ENCODE measurements around the gene RPUSD3. TPM values are rescaled to one million over a fixed set of nuclear protein-coding genes. Genes with fewer than 3 reads are reported as not detected.

The RPUSD3 gene
- total and polyA plus RNA-seq, 4 donors, result 14.4 to 22.7 (median 18.8) TPM

DNA sequence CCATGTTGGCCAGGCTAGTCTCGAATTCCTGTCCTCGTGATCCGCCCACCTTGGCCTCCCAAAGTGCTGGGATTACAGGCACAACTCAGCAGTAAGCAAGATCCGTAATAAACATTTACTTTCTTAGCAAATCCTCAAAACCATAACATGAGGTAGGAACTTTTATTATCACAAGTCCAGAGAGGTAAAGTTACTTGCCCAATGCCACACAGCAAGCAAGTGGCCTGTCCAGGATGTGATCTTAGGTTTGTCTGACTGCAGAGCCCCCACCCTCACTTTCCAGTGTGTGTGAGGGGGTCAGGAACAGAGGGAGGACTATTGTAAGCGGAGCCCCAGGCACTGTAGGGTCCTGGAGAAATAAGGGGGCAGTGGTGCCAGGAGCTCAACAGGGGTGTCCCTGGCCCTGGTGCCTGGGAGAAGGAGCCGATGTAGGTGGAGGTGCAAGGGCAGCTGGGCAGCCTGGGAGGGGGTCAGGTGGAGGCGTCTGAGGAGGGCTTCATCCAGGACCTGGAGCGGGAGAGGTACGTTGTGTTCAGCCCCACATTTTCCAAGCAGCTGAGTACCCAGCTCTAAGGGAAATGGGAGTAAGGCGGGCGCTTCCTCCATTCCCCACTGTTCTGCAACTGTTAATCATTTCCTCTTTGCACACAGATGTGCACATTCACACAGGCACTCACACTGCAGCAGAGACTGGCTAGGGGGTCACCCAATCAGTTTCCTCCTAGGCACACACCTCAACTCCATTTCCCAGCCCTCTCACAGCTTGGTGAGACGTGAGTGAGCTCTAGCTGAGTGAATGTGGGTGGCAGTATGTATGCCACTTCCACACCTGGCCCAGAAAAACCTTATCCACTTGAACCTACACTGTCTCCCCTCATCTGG lies 5.9 kb downstream of the RPUSD3 start:
- 91% methylated on average over 12 of the region's 12 CpGs for WGBS
- H3K27ac ChIP-seq (ENCODE audit: low read depth in 1 of 2, low read length in 2 of 2), result no peak overlapping the region
- H3K9me3 ChIP-seq (ENCODE audit: control insufficient read depth in 4 of 4, low read length in 3 of 4), result no peaks in the 10 kb centered on the region
- H3K36me3 ChIP-seq (ENCODE audit: control insufficient read depth in 4 of 4, insufficient read depth in 3 of 4, low read depth in 1 of 4, low read length in 3 of 4), result peaks cover 4 to 39% (median 18%) of the 10 kb centered on the region in 4 donors
- H3K27me3 ChIP-seq (ENCODE audit: control insufficient read depth in 4 of 4, insufficient read depth in 4 of 4, low read length in 3 of 4), result no peaks in the 10 kb centered on the region
- no peak overlapping the region for H3K9ac ChIP-seq (ENCODE audit: low read depth in 1 of 2, low read length in 2 of 2)
- no peak overlapping the region for H3K4me3 ChIP-seq (ENCODE audit: low read depth in 1 of 3, low read length in 3 of 3)
- TF ChIP-seq NR2F2 (IDR thresholded peaks at IDR 0.05) (no peak), EGR1 (IDR thresholded peaks at IDR 0.05; ENCODE audit: low read depth in 2 of 2) (no peak), GABPA (IDR thresholded peaks at IDR 0.05 in 1 of 2, conservative IDR thresholded peaks at IDR 0.05 in 1 of 2) (no peak), HNF4G (IDR thresholded peaks at IDR 0.05) (no peak), FOXA2 (IDR thresholded peaks at IDR 0.05) (no peak), FOXA1 (IDR thresholded peaks at IDR 0.05) (no peak)
- TF ChIP-seq, protein P1, sequence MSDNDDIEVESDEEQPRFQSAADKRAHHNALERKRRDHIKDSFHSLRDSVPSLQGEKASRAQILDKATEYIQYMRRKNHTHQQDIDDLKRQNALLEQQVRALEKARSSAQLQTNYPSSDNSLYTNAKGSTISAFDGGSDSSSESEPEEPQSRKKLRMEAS (IDR thresholded peaks at IDR 0.05), result no peak
- TF ChIP-seq, protein P2, sequence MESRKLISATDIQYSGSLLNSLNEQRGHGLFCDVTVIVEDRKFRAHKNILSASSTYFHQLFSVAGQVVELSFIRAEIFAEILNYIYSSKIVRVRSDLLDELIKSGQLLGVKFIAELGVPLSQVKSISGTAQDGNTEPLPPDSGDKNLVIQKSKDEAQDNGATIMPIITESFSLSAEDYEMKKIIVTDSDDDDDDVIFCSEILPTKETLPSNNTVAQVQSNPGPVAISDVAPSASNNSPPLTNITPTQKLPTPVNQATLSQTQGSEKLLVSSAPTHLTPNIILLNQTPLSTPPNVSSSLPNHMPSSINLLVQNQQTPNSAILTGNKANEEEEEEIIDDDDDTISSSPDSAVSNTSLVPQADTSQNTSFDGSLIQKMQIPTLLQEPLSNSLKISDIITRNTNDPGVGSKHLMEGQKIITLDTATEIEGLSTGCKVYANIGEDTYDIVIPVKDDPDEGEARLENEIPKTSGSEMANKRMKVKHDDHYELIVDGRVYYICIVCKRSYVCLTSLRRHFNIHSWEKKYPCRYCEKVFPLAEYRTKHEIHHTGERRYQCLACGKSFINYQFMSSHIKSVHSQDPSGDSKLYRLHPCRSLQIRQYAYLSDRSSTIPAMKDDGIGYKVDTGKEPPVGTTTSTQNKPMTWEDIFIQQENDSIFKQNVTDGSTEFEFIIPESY (IDR thresholded peaks at IDR 0.05), result no peak
- peaks cover under 1 to 5% (median 2%) of the 10 kb centered on the region in 4 donors for H3K4me1 ChIP-seq (ENCODE audit: control insufficient read depth in 4 of 4, insufficient read depth in 4 of 4, low read length in 3 of 4)
- no peak for DNase-seq (ENCODE audit: low spot score)

DNA sequence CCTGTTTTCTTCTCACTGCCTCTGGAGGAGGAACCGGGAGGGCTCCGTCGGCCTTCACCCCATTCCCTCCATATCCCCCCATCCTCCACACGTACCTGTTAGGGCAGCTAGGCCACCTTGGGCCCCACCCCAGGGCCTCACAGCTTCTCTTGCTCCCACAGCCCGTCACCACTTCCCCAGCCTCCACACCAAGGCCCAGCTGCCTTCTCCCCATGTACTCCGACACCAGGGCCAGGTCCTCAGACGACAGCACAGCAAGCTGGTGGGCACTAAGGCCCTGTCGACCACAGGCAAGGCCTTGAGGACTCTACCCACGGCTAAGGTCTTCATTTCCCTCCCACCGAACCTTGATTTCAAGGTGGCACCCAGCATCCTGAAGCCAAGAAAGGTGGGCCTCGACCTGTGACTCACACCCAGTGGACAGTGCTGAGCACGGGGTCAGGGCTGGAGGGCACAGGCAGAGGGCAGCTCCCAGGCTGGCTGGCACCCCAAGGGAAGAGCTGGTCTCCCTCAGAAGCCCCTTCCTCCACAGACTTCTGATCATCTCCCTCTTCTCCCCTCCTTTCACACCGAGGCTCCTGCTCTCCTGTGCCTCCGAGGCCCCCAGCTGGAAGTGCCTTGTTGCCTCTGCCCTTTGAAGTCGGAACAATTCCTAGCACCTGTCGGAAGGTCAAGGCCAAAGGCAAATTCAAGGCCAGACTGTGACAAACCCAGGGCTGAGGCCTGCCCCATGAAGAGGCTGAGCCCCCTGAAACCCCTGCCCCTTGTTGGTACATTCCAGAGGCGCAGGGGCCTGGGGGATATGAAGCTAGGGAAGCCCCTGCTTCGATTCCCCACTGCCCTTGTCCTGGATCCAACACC lies 9.1 kb downstream of the RPUSD3 start:
- no peak for DNase-seq (ENCODE audit: low spot score)
- Histone ChIP-seq H3K9ac (ENCODE audit: low read depth in 1 of 2, low read length in 2 of 2) (no peak overlapping the region), H3K4me3 (ENCODE audit: low read depth in 1 of 3, low read length in 3 of 3) (no peak overlapping the region), H3K27me3 (ENCODE audit: control insufficient read depth in 4 of 4, insufficient read depth in 4 of 4, low read length in 3 of 4) (no peaks in the 10 kb centered on the region), H3K36me3 (ENCODE audit: control insufficient read depth in 4 of 4, insufficient read depth in 3 of 4, low read depth in 1 of 4, low read length in 3 of 4) (peaks cover 2 to 27% (median 6%) of the 10 kb centered on the region in 4 donors), H3K4me1 (ENCODE audit: control insufficient read depth in 4 of 4, insufficient read depth in 4 of 4, low read length in 3 of 4) (no peaks in the 10 kb centered on the region), H3K27ac (ENCODE audit: low read depth in 1 of 2, low read length in 2 of 2) (no peak overlapping the region), H3K9me3 (ENCODE audit: control insufficient read depth in 4 of 4, low read length in 3 of 4) (no peaks in the 10 kb centered on the region)
- 88% methylated on average over 18 of the region's 18 CpGs for WGBS
- no peak for TF ChIP-seq RAD21 (IDR thresholded peaks at IDR 0.05)
- TF ChIP-seq, protein P3, sequence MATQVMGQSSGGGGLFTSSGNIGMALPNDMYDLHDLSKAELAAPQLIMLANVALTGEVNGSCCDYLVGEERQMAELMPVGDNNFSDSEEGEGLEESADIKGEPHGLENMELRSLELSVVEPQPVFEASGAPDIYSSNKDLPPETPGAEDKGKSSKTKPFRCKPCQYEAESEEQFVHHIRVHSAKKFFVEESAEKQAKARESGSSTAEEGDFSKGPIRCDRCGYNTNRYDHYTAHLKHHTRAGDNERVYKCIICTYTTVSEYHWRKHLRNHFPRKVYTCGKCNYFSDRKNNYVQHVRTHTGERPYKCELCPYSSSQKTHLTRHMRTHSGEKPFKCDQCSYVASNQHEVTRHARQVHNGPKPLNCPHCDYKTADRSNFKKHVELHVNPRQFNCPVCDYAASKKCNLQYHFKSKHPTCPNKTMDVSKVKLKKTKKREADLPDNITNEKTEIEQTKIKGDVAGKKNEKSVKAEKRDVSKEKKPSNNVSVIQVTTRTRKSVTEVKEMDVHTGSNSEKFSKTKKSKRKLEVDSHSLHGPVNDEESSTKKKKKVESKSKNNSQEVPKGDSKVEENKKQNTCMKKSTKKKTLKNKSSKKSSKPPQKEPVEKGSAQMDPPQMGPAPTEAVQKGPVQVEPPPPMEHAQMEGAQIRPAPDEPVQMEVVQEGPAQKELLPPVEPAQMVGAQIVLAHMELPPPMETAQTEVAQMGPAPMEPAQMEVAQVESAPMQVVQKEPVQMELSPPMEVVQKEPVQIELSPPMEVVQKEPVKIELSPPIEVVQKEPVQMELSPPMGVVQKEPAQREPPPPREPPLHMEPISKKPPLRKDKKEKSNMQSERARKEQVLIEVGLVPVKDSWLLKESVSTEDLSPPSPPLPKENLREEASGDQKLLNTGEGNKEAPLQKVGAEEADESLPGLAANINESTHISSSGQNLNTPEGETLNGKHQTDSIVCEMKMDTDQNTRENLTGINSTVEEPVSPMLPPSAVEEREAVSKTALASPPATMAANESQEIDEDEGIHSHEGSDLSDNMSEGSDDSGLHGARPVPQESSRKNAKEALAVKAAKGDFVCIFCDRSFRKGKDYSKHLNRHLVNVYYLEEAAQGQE (IDR thresholded peaks at IDR 0.05), result no peak
- TF ChIP-seq RXRA (IDR thresholded peaks at IDR 0.05), result no peak
- TF ChIP-seq FOXA1 (IDR thresholded peaks at IDR 0.05), result no peak
- TF ChIP-seq, protein P1 (IDR thresholded peaks at IDR 0.05), result no peak
- no peak for TF ChIP-seq NR2F2 (IDR thresholded peaks at IDR 0.05)
- TF ChIP-seq HNF4G (IDR thresholded peaks at IDR 0.05), result no peak
- no peak for TF ChIP-seq JUND (IDR thresholded peaks at IDR 0.05)
- TF ChIP-seq, protein P4, sequence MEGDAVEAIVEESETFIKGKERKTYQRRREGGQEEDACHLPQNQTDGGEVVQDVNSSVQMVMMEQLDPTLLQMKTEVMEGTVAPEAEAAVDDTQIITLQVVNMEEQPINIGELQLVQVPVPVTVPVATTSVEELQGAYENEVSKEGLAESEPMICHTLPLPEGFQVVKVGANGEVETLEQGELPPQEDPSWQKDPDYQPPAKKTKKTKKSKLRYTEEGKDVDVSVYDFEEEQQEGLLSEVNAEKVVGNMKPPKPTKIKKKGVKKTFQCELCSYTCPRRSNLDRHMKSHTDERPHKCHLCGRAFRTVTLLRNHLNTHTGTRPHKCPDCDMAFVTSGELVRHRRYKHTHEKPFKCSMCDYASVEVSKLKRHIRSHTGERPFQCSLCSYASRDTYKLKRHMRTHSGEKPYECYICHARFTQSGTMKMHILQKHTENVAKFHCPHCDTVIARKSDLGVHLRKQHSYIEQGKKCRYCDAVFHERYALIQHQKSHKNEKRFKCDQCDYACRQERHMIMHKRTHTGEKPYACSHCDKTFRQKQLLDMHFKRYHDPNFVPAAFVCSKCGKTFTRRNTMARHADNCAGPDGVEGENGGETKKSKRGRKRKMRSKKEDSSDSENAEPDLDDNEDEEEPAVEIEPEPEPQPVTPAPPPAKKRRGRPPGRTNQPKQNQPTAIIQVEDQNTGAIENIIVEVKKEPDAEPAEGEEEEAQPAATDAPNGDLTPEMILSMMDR (IDR thresholded peaks at IDR 0.05; ENCODE audit: low read depth, low read length, missing input control), result no peak
- no peak for TF ChIP-seq EGR1 (IDR thresholded peaks at IDR 0.05; ENCODE audit: low read depth in 2 of 2)
- no peak for TF ChIP-seq GABPA (IDR thresholded peaks at IDR 0.05 in 1 of 2, conservative IDR thresholded peaks at IDR 0.05 in 1 of 2)
- no peak for TF ChIP-seq FOXA2 (IDR thresholded peaks at IDR 0.05)
- TF ChIP-seq, protein P5, sequence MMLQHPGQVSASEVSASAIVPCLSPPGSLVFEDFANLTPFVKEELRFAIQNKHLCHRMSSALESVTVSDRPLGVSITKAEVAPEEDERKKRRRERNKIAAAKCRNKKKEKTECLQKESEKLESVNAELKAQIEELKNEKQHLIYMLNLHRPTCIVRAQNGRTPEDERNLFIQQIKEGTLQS (IDR thresholded peaks at IDR 0.05), result no peak
- TF ChIP-seq, protein P2 (IDR thresholded peaks at IDR 0.05), result no peak
- TF ChIP-seq TAF1 (conservative IDR thresholded peaks at IDR 0.05), result no peak
- TF ChIP-seq HNF4A (conservative IDR thresholded peaks at IDR 0.05), result no peak
